ENCODE results near the gene TRIM25. TPM values are rescaled to one million over a fixed set of nuclear protein-coding genes. Genes with fewer than 3 reads are reported as not detected.

Gene TRIM25
- total RNA-seq, 1 donor from 2014 or later = 105 TPM

- FAIRE-seq = no peak
- peaks cover 58% of the 10 kb centered on the region for H3K36me3 Mint-ChIP-seq (ENCODE audit: low read depth, unreplicated experiment)
- no peak for DNase-seq (ENCODE audit: low read depth)
- Histone ChIP-seq H2AFZ (ENCODE audit: low read depth, low read length) (no peak overlapping the region), H3K4me1 (ENCODE audit: insufficient read depth, low read length) (no peaks in the 10 kb centered on the region), H4K20me1 (ENCODE audit: insufficient read depth, low read length) (no peaks in the 10 kb centered on the region), H3K4me3 (ENCODE audit: insufficient read depth, low read depth, low read length) (no peak overlapping the region), H3K36me3 (ENCODE audit: insufficient read depth, low read length) (peaks cover 3% of the 10 kb centered on the region), H3K9ac (ENCODE audit: low read length) (no peak overlapping the region), H3K27me3 (ENCODE audit: insufficient read depth, low read length) (no peaks in the 10 kb centered on the region), H3K27ac (ENCODE audit: low read depth, low read length) (no peak overlapping the region), H3K4me2 (ENCODE audit: low read length) (no peak overlapping the region), H3K79me2 (ENCODE audit: insufficient read depth, low read length) (no peaks in the 10 kb centered on the region), H3K9me3 (ENCODE audit: insufficient read depth, low read depth, low read length) (peaks cover 3% of the 10 kb centered on the region)
- no peak overlapping the region for H3K27ac Mint-ChIP-seq (ENCODE audit: unreplicated experiment)
- no peaks in the 10 kb centered on the region for H3K27me3 Mint-ChIP-seq (ENCODE audit: low read depth, unreplicated experiment)
- peaks cover 9% of the 10 kb centered on the region for H3K4me1 Mint-ChIP-seq (ENCODE audit: low read depth, unreplicated experiment)
- no peak for TF ChIP-seq CTCF (IDR thresholded peaks at IDR 0.05; ENCODE audit: insufficient read depth, low read depth, low read length)
- no peak for TF ChIP-seq EZH2 (IDR thresholded peaks at IDR 0.05; ENCODE audit: insufficient read depth, low read length)
- no peak overlapping the region for H3K4me3 Mint-ChIP-seq (ENCODE audit: unreplicated experiment)
- H3K9me3 Mint-ChIP-seq (ENCODE audit: unreplicated experiment) = peaks cover 5% of the 10 kb centered on the region
Measured at GRCh38 chr17:56892333-56892732, 21.5 kb downstream of the TRIM25 start.

- Mint-ChIP-seq H3K9me3 (ENCODE audit: unreplicated experiment) (peaks cover 7% of the 10 kb centered on the region), H3K4me1 (ENCODE audit: low read depth, unreplicated experiment) (peaks cover 12% of the 10 kb centered on the region), H3K27ac (ENCODE audit: unreplicated experiment) (no peak overlapping the region), H3K36me3 (ENCODE audit: low read depth, unreplicated experiment) (peaks cover 63% of the 10 kb centered on the region), H3K4me3 (ENCODE audit: unreplicated experiment) (no peak overlapping the region), H3K27me3 (ENCODE audit: low read depth, unreplicated experiment) (no peaks in the 10 kb centered on the region)
- DNase-seq (ENCODE audit: low read depth) (no peak), FAIRE-seq (no peak)
- Histone ChIP-seq H3K4me3 (ENCODE audit: insufficient read depth, low read depth, low read length) (no peak overlapping the region), H4K20me1 (ENCODE audit: insufficient read depth, low read length) (no peaks in the 10 kb centered on the region), H2AFZ (ENCODE audit: low read depth, low read length) (no peak overlapping the region), H3K9me3 (ENCODE audit: insufficient read depth, low read depth, low read length) (peaks cover 3% of the 10 kb centered on the region), H3K27ac (ENCODE audit: low read depth, low read length) (no peak overlapping the region), H3K27me3 (ENCODE audit: insufficient read depth, low read length) (no peaks in the 10 kb centered on the region), H3K9ac (ENCODE audit: low read length) (no peak overlapping the region), H3K36me3 (ENCODE audit: insufficient read depth, low read length) (peaks cover 3% of the 10 kb centered on the region), H3K4me2 (ENCODE audit: low read length) (no peak overlapping the region), H3K79me2 (ENCODE audit: insufficient read depth, low read length) (no peaks in the 10 kb centered on the region), H3K4me1 (ENCODE audit: insufficient read depth, low read length) (no peaks in the 10 kb centered on the region)
- TF ChIP-seq EZH2 (IDR thresholded peaks at IDR 0.05; ENCODE audit: insufficient read depth, low read length) (no peak), CTCF (IDR thresholded peaks at IDR 0.05; ENCODE audit: insufficient read depth, low read depth, low read length) (no peak)
Measured at GRCh38 chr17:56891751-56892150, 22.1 kb downstream of the TRIM25 start.

- H3K27ac ChIP-seq (ENCODE audit: low read depth, low read length) = no peak overlapping the region
- H3K27me3 ChIP-seq (ENCODE audit: insufficient read depth, low read length) = no peaks in the 10 kb centered on the region
- H3K36me3 ChIP-seq (ENCODE audit: insufficient read depth, low read length) = peaks cover 3% of the 10 kb centered on the region
- H3K9me3 Mint-ChIP-seq (ENCODE audit: unreplicated experiment) = peaks cover 7% of the 10 kb centered on the region
- peaks cover 10% of the 10 kb centered on the region for H3K4me1 Mint-ChIP-seq (ENCODE audit: low read depth, unreplicated experiment)
- no peak for FAIRE-seq
- H3K79me2 ChIP-seq (ENCODE audit: insufficient read depth, low read length) = no peaks in the 10 kb centered on the region
- H2AFZ ChIP-seq (ENCODE audit: low read depth, low read length) = no peak overlapping the region
- H4K20me1 ChIP-seq (ENCODE audit: insufficient read depth, low read length) = no peaks in the 10 kb centered on the region
- no peaks in the 10 kb centered on the region for H3K27me3 Mint-ChIP-seq (ENCODE audit: low read depth, unreplicated experiment)
- peaks cover 3% of the 10 kb centered on the region for H3K9me3 ChIP-seq (ENCODE audit: insufficient read depth, low read depth, low read length)
- DNase-seq (ENCODE audit: low read depth) = no peak
- H3K4me2 ChIP-seq (ENCODE audit: low read length) = no peak overlapping the region
- H3K4me3 Mint-ChIP-seq (ENCODE audit: unreplicated experiment) = no peak overlapping the region
- no peak overlapping the region for H3K9ac ChIP-seq (ENCODE audit: low read length)
- no peak for TF ChIP-seq EZH2 (IDR thresholded peaks at IDR 0.05; ENCODE audit: insufficient read depth, low read length)
- peaks cover 66% of the 10 kb centered on the region for H3K36me3 Mint-ChIP-seq (ENCODE audit: low read depth, unreplicated experiment)
- no peaks in the 10 kb centered on the region for H3K4me1 ChIP-seq (ENCODE audit: insufficient read depth, low read length)
- H3K4me3 ChIP-seq (ENCODE audit: insufficient read depth, low read depth, low read length) = no peak overlapping the region
- no peak overlapping the region for H3K27ac Mint-ChIP-seq (ENCODE audit: unreplicated experiment)
Measured at GRCh38 chr17:56890906-56891674, 22.8 kb downstream of the TRIM25 start.

All from astrocyte (in vitro differentiated cells and primary cell).